NOMO-1 treated with dmso at 0.1 percent for 144 hours (cell line): Measurements from ENCODE around the gene KIRREL1.

Source experiments
- DNase-seq: peaks from one replicate; lab custom pipeline; 2025; ENCODE audit not compliant: unreplicated experiment; lab: John Stamatoyannopoulos, UW

KIRREL1 gene

GRCh38 chr1:157993147-157993917 is at the start of gene KIRREL1:
Gene KIRREL1, plus strand, starts transcription at chr1:157993645. Its CDS starts 32 bp downstream, at chr1:157993677.
- DNase-seq, result no peak

GRCh38 chr1:157944663-157945280 is 48.7 kb upstream of the KIRREL1 start:
- peak; percentile 32 for DNase-seq

- peak; percentile 56 for DNase-seq
These were observed 45.0 kb upstream of the KIRREL1 start for GRCh38 chr1:157948312-157949073.

- DNase-seq, result no peak
These were observed 44.4 kb upstream of the KIRREL1 start for GRCh38 chr1:157949074-157949354.

- no peak for DNase-seq
These were observed 42.2 kb upstream of the KIRREL1 start for GRCh38 chr1:157951230-157951629.

GRCh38 chr1:157952601-157953000 is 40.8 kb upstream of the KIRREL1 start:
- no peak for DNase-seq

GRCh38 chr1:157955221-157955620 is 38.2 kb upstream of the KIRREL1 start:
- DNase-seq, result no peak

GRCh38 chr1:157955857-157956256 is 37.6 kb upstream of the KIRREL1 start:
- DNase-seq, result peak; percentile 87

- DNase-seq, result peak; percentile 39
These were observed 36.7 kb upstream of the KIRREL1 start for GRCh38 chr1:157956732-157957131.

- DNase-seq, result no peak
These were observed 35.2 kb upstream of the KIRREL1 start for GRCh38 chr1:157958263-157958662.

GRCh38 chr1:157959750-157960149 is 33.7 kb upstream of the KIRREL1 start:
- DNase-seq, result no peak

- DNase-seq, result no peak
These were observed 32.7 kb upstream of the KIRREL1 start for GRCh38 chr1:157960773-157961172.

GRCh38 chr1:157961805-157962762 is 31.4 kb upstream of the KIRREL1 start:
- no peak for DNase-seq

- peak; percentile 12 for DNase-seq
These were observed 29.7 kb upstream of the KIRREL1 start for GRCh38 chr1:157963713-157964112.

GRCh38 chr1:157965584-157965983 is 27.9 kb upstream of the KIRREL1 start:
- DNase-seq, result no peak

GRCh38 chr1:157966031-157966537 is 27.4 kb upstream of the KIRREL1 start:
- DNase-seq, result no peak

- no peak for DNase-seq
These were observed 26.2 kb upstream of the KIRREL1 start for GRCh38 chr1:157967205-157967604.

- peak; percentile 19 for DNase-seq
These were observed 24.9 kb upstream of the KIRREL1 start for GRCh38 chr1:157968508-157968907.

GRCh38 chr1:157968946-157969345 is 24.5 kb upstream of the KIRREL1 start:
- DNase-seq, result no peak

GRCh38 chr1:157969697-157970485 is 23.6 kb upstream of the KIRREL1 start:
- DNase-seq, result peak; percentile 9
